NT2/D1 (cell line): Measurements from ENCODE around the gene PRDM15.

ENCODE experiments used
- DNase-seq: peaks from one replicate; pipeline ENCODE4 v3.0.0-alpha.2; 2011; ENCODE audit warnings: low read depth, low spot score
- H3K27me3 ChIP-seq: 2 replicates; pipeline ENCODE4 v1.6.0; 2011; ENCODE audit warnings: mild to moderate bottlenecking; ENCODE audit not compliant: insufficient read length, insufficient read depth
- H3K36me3 ChIP-seq: 2 replicates; pipeline ENCODE4 v1.6.1; 2011; ENCODE audit warnings: mild to moderate bottlenecking, low read length, mixed read lengths; ENCODE audit not compliant: insufficient read depth, insufficient read length
- H3K4me1 ChIP-seq: 2 replicates; pipeline ENCODE4 v1.5.1; 2011; ENCODE audit not compliant: insufficient read depth, insufficient read length
- H3K4me3 ChIP-seq: 2 replicates; pipeline ENCODE4 v1.5.1; 2011; ENCODE audit warnings: low read depth; ENCODE audit not compliant: insufficient read length
- H3K9ac ChIP-seq: 2 replicates; pipeline ENCODE4 v1.6.0; 2011; ENCODE audit warnings: low read depth; ENCODE audit not compliant: insufficient read length
- H3K9me3 ChIP-seq: 2 replicates; pipeline ENCODE4 v1.5.1; 2011; ENCODE audit warnings: mild to moderate bottlenecking, low read length; ENCODE audit not compliant: insufficient read depth
- SUZ12 ChIP-seq: IDR thresholded peaks from 2 replicates; pipeline ENCODE4 v1.6.1; 2011; ENCODE audit not compliant: insufficient read length, insufficient read depth; ENCODE audit errors: extremely low read depth
- YY1 ChIP-seq: IDR thresholded peaks from 2 replicates; pipeline ENCODE4 v1.6.1; 2011; ENCODE audit not compliant: insufficient read length, insufficient read depth
- ZNF274 ChIP-seq: IDR thresholded peaks from 2 replicates; pipeline ENCODE4 v1.6.1; 2011; ENCODE audit warnings: mild to moderate bottlenecking, low read depth, low read length

Gene PRDM15

DNA sequence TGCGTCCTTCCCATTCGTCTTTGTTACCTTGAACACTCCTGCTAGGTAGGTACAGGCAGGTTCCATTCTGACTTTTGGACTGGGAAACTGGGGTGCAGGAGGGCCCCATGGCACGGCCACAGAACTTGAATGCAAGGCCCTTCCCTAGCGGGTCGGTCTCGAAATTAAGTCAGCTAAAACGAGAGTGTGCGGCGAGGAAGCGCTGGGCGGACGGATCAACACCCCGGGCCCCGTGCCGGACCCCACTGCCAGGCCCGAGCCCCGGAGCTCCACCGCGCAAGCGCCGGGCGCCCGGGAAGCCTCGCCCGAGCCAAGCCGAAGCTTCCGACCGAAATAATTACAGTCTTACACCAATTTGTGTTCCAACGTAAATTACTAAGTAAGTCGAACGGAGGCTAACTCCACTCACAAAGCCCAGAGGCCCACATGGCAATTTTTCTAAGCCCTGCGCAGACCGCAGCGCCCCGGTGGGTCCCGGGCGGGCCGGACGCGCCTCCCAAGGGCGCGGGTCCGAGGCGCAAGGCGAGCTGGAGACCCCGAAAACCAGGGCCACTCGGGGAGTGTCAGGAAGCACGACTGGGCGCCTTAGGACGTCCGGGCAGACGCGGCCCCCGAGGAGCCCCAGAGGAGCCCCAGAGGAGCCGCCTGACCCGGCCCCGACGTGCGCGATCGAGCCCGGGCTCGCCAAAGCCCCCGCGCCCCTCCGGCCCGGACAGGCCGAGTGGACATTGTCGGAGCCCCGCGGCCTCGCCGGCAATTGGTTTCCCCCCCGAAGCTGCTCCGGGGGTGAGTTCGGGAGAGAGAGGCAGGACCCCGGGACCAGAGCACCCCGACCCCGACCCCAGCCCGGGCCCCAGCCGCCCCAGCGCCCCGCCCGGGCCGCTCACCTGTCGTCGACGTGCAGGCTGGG, 112.9 kb downstream of the PRDM15 start:
- peaks cover 83% of the 10 kb centered on the region for H3K27me3 ChIP-seq
- no peak for DNase-seq
- no peaks in the 10 kb centered on the region for H3K36me3 ChIP-seq
- no peaks in the 10 kb centered on the region for H3K9me3 ChIP-seq
- H3K9ac ChIP-seq: peak overlapping the region; percentile 47
- no peak for TF ChIP-seq ZNF274
- TF ChIP-seq YY1: no peak
- TF ChIP-seq SUZ12: no peak
- H3K4me1 ChIP-seq: peaks cover 17% of the 10 kb centered on the region
- peak overlapping the region; percentile 69 for H3K4me3 ChIP-seq

DNA sequence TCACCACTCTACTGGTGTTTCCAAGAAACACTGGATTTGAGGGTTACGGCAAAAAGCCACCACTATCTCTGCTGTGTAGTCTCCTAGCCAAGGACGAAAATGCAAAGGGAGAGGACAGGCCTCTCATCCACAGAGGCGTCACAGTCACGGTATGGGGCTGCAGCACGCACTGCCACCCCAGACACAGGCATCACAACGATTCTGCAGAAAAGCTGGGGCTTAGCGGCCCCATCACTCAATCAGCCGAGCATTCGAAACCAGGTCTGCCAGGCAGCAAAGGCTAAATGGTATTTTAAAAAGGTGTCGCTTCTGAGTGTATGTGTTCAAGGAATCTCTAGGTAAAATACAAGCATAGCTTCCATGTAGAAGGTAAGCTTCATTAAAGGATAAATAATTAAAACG, 113.7 kb downstream of the PRDM15 start:
- Histone ChIP-seq H3K9ac (no peak overlapping the region), H3K27me3 (peaks cover 78% of the 10 kb centered on the region), H3K9me3 (no peaks in the 10 kb centered on the region), H3K4me3 (no peak overlapping the region), H3K4me1 (peaks cover 22% of the 10 kb centered on the region), H3K36me3 (no peaks in the 10 kb centered on the region)
- TF ChIP-seq ZNF274 (no peak), SUZ12 (no peak), YY1 (no peak)
- no peak for DNase-seq

DNA sequence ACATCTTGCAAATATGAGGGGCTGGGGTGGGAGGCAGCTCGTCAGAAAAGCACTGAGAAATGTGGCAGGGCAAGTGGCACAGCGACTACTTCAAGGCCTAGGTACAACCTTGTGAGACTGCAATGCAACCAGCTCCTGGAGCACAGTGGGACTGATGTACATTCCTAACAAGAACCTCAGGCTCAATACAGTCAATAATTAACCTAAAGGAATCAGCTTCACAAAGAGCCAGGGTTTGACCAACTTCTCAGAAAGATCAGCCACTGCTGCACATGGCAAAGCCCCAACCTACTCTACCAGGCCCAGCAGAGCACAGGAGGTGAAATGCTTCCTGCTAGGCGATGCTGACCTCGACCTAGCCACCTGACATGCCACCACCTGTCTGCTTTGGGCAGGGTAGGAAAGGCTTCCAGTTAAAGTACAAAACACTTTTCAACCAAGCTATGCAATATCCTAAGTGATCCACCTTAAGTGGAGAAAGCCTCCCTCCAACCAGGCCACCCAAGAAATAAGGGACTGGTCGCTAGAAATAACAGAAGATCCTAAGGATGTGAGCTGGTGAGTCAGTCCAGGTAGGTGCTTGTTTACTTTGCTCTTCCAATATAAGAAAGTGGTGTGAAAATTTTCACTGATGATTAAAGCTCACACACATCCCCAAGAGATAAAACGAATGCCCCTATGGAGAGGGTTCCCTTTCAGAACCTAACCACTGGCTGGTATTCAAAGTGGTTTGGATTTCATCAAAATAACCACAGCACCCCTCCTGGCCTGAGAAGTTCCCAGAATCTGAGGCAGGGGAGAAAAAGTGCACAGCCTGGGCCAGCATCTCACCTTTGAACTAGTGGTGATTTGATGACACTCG, 114.4 kb downstream of the PRDM15 start:
- no peak for DNase-seq
- TF ChIP-seq YY1 (no peak), ZNF274 (no peak)
- H3K4me1 ChIP-seq: peaks cover 22% of the 10 kb centered on the region
- H3K9ac ChIP-seq: no peak overlapping the region
- H3K27me3 ChIP-seq: peaks cover 78% of the 10 kb centered on the region
- H3K9me3 ChIP-seq: no peaks in the 10 kb centered on the region
- no peaks in the 10 kb centered on the region for H3K36me3 ChIP-seq
- no peak overlapping the region for H3K4me3 ChIP-seq

DNA sequence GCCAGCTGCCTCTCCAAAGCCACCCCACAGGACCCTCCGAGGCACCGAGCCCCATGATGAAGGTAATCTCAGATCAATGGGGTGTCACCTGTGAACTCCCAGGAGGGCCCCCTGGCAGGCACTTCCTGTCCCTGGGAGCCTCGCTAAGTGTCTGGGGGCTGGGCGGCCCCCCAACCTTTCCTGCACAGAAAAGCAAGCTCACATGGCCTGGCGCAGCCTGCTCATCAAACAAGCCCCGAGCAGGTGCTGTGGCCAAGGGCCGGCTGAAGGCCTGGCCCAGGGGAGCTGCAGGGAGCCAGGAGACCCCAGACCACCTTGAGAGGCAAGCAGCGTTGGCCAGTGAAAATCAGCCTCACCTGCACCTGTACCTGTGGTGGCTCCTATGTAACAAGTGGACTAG, 115.1 kb downstream of the PRDM15 start:
- no peak for DNase-seq
- H3K4me3 ChIP-seq: no peak overlapping the region
- TF ChIP-seq SUZ12: no peak
- TF ChIP-seq ZNF274: no peak
- no peak for TF ChIP-seq YY1
- peaks cover 75% of the 10 kb centered on the region for H3K27me3 ChIP-seq
- no peaks in the 10 kb centered on the region for H3K36me3 ChIP-seq
- no peaks in the 10 kb centered on the region for H3K9me3 ChIP-seq
- H3K4me1 ChIP-seq: peaks cover 29% of the 10 kb centered on the region
- peak overlapping the region; percentile 34 for H3K9ac ChIP-seq

- H3K9me3 ChIP-seq: no peaks in the 10 kb centered on the region
- peaks cover 70% of the 10 kb centered on the region for H3K27me3 ChIP-seq
- DNase-seq: no peak
- H3K4me1 ChIP-seq: peaks cover 33% of the 10 kb centered on the region
- H3K36me3 ChIP-seq: no peaks in the 10 kb centered on the region
- peak overlapping the region; percentile 34 for H3K9ac ChIP-seq
- H3K4me3 ChIP-seq: no peak overlapping the region
- TF ChIP-seq YY1: no peak
- TF ChIP-seq SUZ12: no peak
- TF ChIP-seq ZNF274: no peak
Observed at GRCh38 chr21:41763398-41763931, 115.7 kb downstream of the PRDM15 start.

GRCh38 chr21:41762753-41763152, 116.4 kb downstream of the PRDM15 start:
- H3K4me1 ChIP-seq: peaks cover 35% of the 10 kb centered on the region
- DNase-seq: no peak
- H3K9me3 ChIP-seq: no peaks in the 10 kb centered on the region
- peaks cover 62% of the 10 kb centered on the region for H3K27me3 ChIP-seq
- no peaks in the 10 kb centered on the region for H3K36me3 ChIP-seq
- no peak for TF ChIP-seq SUZ12
- no peak for TF ChIP-seq YY1
- TF ChIP-seq ZNF274: no peak
- peak overlapping the region; percentile 1 for H3K9ac ChIP-seq
- no peak overlapping the region for H3K4me3 ChIP-seq
